HepG2 (cell line): ENCODE data around the gene VAC14. TPM values are rescaled to one million over a fixed set of nuclear protein-coding genes. Genes with fewer than 3 reads are reported as not detected.

Experiments
- ATRX ChIP-seq: sonication (generic); formaldehyde crosslinking; IDR thresholded peaks from 2 replicates; pipeline ENCODE4 v1.4.0; 2020; ENCODE audit warnings: missing genetic modification reagents, borderline replicate concordance
- CC2D1A ChIP-seq: sonication (generic); formaldehyde crosslinking; IDR thresholded peaks from 2 replicates; pipeline ENCODE4 v1.8.1; 2023; ENCODE audit warnings: mild to moderate bottlenecking, missing genetic modification reagents
- CHCHD3 ChIP-seq: sonication (generic); formaldehyde crosslinking; IDR thresholded peaks from 2 replicates; pipeline ENCODE4 v1.8.0; 2022; ENCODE audit warnings: mild to moderate bottlenecking, missing genetic modification reagents, moderate library complexity
- GABPB1 ChIP-seq: IDR thresholded peaks from 2 replicates; pipeline ENCODE4 v1.6.1; 2016; ENCODE audit warnings: mild to moderate bottlenecking, missing genetic modification reagents, moderate library complexity, missing compliant biosample characterization
- IRF2 ChIP-seq: IDR thresholded peaks from 2 replicates; pipeline ENCODE4 v1.6.1; 2018; ENCODE audit warnings: missing genetic modification reagents, missing compliant biosample characterization
- NPAS2 ChIP-seq: sonication (generic); formaldehyde crosslinking; IDR thresholded peaks from 2 replicates; pipeline ENCODE4 v1.8.0; 2022; ENCODE audit warnings: mild to moderate bottlenecking, missing genetic modification reagents, borderline replicate concordance
- PLRG1 ChIP-seq: fragments of 450-650 bp; conservative IDR thresholded peaks from 2 replicates; pipeline ENCODE4 v1.6.1; 2016
- POLR2A ChIP-seq, 2 experiments: IDR thresholded peaks; 2 replicates each; pipeline ENCODE4 v1.6.1; 2011; ENCODE audit warnings: low read depth in 2 of 2, low read length in 2 of 2, mild to moderate bottlenecking in 1 of 2, moderate library complexity in 1 of 2; ENCODE audit not compliant: insufficient read depth in 1 of 2
- POLR2AphosphoS5 ChIP-seq: IDR thresholded peaks from 2 replicates; pipeline ENCODE4 v1.6.1; 2012; ENCODE audit warnings: low read depth, low read length
- SAP130 ChIP-seq: IDR thresholded peaks from 2 replicates; pipeline ENCODE4 v1.6.1; 2016; ENCODE audit warnings: low read depth
- SRF ChIP-seq: IDR thresholded peaks from 2 replicates; pipeline ENCODE4 v1.6.1; 2011; ENCODE audit warnings: mild to moderate bottlenecking, low read depth, low read length, moderate library complexity
- TBX2 ChIP-seq: sonication (generic); formaldehyde crosslinking; IDR thresholded peaks from 2 replicates; pipeline ENCODE4 v1.5.0; 2020; ENCODE audit warnings: missing genetic modification reagents, mild to moderate bottlenecking, borderline replicate concordance
- ZNF274 ChIP-seq: sonication (generic); formaldehyde crosslinking; IDR thresholded peaks from 2 replicates; pipeline ENCODE4 v1.5.1; 2020; ENCODE audit warnings: mild to moderate bottlenecking, missing genetic modification reagents
- ZNF333 ChIP-seq: sonication (generic); formaldehyde crosslinking; IDR thresholded peaks from 2 replicates; pipeline ENCODE4 v1.4.0; 2020; ENCODE audit warnings: mild to moderate bottlenecking, missing genetic modification reagents, borderline replicate concordance
- ZNF567 ChIP-seq: sonication (generic); formaldehyde crosslinking; IDR thresholded peaks from 2 replicates; pipeline ENCODE4 v1.8.1; 2023; ENCODE audit warnings: mild to moderate bottlenecking, missing genetic modification reagents, borderline replicate concordance
- ZNF616 ChIP-seq: sonication (generic); formaldehyde crosslinking; IDR thresholded peaks from 2 replicates; pipeline ENCODE4 v1.5.0; 2020; ENCODE audit warnings: low read depth, mild to moderate bottlenecking, missing genetic modification reagents
- ZNF629 ChIP-seq: sonication (generic); formaldehyde crosslinking; conservative IDR thresholded peaks from 2 replicates; pipeline ENCODE4 v1.5.0; 2020; ENCODE audit warnings: missing genetic modification reagents
- ZNF652 ChIP-seq: IDR thresholded peaks from 2 replicates; pipeline ENCODE4 v1.6.1; 2016; ENCODE audit warnings: low read depth, borderline replicate concordance
- ZNF83 ChIP-seq: sonication (generic); formaldehyde crosslinking; IDR thresholded peaks from 2 replicates; pipeline ENCODE4 v1.4.0; 2020; ENCODE audit warnings: missing genetic modification reagents, mild to moderate bottlenecking, borderline replicate concordance
- polyA plus RNA-seq, 8 experiments: library from polyadenylated mRNA; depleted of rRNA in 3 of 8; stranded (reverse) in 7 of 8; unstranded in 1 of 8; fragments of >200 nt; fragmentation: Illumina TruSeq in 4 of 8; extraction: Trizol in 4 of 8; gene quantifications; 2 replicates each; pipeline versions ENCODE4 v1.2.1 to v1.2.3, GENCODE V29; 2011 to 2016; ENCODE audit warnings: low read depth in 4 of 8, missing spikeins in 1 of 8, mixed read lengths in 1 of 8; ENCODE audit not compliant: insufficient read depth in 1 of 8
- total RNA-seq, 5 experiments: library from RNA; depleted of rRNA; stranded (reverse); fragments of >200 nt; fragmentation: Illumina TruSeq; extraction: Trizol; gene quantifications; 2 replicates each; pipeline ENCODE4 v1.2.3, GENCODE V29; 2016; ENCODE audit warnings: low read depth in 1 of 5
- TF ChIP-seq, protein P1 (sequence below): sonication (generic); IDR thresholded peaks from 2 replicates; pipeline ENCODE4 v1.6.1; 2016; ENCODE audit warnings: low read depth, borderline replicate concordance
- TF ChIP-seq, protein P2 (sequence below): sonication (generic); formaldehyde crosslinking; conservative IDR thresholded peaks from 2 replicates; pipeline ENCODE4 v1.8.0; 2022; ENCODE audit warnings: mild to moderate bottlenecking, moderate library complexity, missing genetic modification reagents
- TF ChIP-seq, protein P3 (sequence below): sonication (generic); formaldehyde crosslinking; IDR thresholded peaks from 2 replicates; pipeline ENCODE4 v1.4.0; 2020; ENCODE audit warnings: missing genetic modification reagents
- TF ChIP-seq, protein P4 (sequence below): IDR thresholded peaks from 2 replicates; pipeline ENCODE4 v1.6.1; 2016; ENCODE audit warnings: low read depth, control low read depth

VAC14 gene
- total and polyA plus RNA-seq, 2 of the 13 experiments (the other 11 are each of a cell fraction or from before 2014, with no cell fraction given), result 23.5 to 24.6 TPM

DNA sequence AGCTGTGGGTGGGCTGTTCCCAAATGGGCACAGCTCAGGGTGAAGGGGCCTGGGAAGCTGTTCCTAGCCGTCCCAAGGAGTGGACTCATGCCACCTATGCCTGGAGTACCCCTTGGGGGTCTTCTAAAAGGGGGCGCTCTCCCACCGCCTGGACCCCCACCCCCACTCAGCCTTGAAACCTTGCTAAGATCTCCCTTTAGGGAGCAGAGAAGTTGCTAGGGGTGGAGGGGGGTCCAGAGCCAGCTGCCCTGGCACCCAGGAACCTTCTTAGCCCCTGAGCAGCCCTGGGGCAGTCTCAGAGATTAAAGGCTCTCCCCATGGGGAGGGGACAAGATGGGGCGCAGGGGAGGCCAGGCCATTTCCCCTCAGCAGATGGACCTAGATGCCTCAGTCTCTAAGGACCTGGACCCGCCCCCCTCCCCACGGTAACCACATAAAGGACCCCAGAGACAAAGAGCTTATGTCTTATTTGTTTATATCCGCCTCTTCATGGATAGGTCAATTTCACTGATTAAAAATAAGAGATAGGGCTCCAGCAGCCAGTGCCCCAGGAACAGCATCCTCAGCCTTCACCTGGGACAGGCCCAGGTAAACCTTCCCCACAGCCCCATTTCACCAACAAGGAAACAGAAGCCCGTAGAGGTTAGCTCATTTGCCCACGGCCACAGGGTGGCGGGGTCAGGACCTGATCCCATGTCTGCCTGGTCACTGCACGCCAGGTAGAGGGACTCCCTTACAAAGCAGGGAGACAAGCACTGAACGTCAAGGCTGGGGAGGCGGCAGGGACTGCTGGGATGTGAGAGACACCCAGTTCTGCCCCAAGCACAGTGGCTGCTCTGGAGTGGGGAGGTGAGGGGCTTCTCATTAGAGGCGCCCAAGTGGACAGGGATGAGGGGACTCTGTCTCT, 118.5 kb downstream of the VAC14 start (continued):
- TF ChIP-seq, protein P1, sequence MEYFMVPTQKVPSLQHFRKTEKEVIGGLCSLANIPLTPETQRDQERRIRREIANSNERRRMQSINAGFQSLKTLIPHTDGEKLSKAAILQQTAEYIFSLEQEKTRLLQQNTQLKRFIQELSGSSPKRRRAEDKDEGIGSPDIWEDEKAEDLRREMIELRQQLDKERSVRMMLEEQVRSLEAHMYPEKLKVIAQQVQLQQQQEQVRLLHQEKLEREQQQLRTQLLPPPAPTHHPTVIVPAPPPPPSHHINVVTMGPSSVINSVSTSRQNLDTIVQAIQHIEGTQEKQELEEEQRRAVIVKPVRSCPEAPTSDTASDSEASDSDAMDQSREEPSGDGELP, result no peak
- no peak for TF ChIP-seq IRF2
- TF ChIP-seq, protein P2, sequence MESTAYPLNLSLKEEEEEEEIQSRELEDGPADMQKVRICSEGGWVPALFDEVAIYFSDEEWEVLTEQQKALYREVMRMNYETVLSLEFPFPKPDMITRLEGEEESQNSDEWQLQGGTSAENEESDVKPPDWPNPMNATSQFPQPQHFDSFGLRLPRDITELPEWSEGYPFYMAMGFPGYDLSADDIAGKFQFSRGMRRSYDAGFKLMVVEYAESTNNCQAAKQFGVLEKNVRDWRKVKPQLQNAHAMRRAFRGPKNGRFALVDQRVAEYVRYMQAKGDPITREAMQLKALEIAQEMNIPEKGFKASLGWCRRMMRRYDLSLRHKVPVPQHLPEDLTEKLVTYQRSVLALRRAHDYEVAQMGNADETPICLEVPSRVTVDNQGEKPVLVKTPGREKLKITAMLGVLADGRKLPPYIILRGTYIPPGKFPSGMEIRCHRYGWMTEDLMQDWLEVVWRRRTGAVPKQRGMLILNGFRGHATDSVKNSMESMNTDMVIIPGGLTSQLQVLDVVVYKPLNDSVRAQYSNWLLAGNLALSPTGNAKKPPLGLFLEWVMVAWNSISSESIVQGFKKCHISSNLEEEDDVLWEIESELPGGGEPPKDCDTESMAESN (CRISPR knock-in tag), result no peak
- TF ChIP-seq POLR2AphosphoS5, result peak; percentile 10
- TF ChIP-seq ZNF567 (CRISPR knock-in tag), result no peak
- TF ChIP-seq, protein P3, sequence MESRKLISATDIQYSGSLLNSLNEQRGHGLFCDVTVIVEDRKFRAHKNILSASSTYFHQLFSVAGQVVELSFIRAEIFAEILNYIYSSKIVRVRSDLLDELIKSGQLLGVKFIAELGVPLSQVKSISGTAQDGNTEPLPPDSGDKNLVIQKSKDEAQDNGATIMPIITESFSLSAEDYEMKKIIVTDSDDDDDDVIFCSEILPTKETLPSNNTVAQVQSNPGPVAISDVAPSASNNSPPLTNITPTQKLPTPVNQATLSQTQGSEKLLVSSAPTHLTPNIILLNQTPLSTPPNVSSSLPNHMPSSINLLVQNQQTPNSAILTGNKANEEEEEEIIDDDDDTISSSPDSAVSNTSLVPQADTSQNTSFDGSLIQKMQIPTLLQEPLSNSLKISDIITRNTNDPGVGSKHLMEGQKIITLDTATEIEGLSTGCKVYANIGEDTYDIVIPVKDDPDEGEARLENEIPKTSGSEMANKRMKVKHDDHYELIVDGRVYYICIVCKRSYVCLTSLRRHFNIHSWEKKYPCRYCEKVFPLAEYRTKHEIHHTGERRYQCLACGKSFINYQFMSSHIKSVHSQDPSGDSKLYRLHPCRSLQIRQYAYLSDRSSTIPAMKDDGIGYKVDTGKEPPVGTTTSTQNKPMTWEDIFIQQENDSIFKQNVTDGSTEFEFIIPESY (CRISPR knock-in tag), result no peak
- TF ChIP-seq, protein P4, sequence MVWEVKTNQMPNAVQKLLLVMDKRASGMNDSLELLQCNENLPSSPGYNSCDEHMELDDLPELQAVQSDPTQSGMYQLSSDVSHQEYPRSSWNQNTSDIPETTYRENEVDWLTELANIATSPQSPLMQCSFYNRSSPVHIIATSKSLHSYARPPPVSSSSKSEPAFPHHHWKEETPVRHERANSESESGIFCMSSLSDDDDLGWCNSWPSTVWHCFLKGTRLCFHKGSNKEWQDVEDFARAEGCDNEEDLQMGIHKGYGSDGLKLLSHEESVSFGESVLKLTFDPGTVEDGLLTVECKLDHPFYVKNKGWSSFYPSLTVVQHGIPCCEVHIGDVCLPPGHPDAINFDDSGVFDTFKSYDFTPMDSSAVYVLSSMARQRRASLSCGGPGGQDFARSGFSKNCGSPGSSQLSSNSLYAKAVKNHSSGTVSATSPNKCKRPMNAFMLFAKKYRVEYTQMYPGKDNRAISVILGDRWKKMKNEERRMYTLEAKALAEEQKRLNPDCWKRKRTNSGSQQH (CRISPR knock-in tag), result peak; percentile 79
- no peak for TF ChIP-seq ZNF652 (CRISPR knock-in tag)
- no peak for TF ChIP-seq ZNF616 (CRISPR knock-in tag)
- peak; percentile 52; the same call in 1 of the 2 replicates for TF ChIP-seq SAP130 (CRISPR knock-in tag)
- no peak for TF ChIP-seq NPAS2 (CRISPR knock-in tag)
- TF ChIP-seq ZNF274 (CRISPR knock-in tag), result no peak; the same call in 1 of the 2 replicates
- TF ChIP-seq ZNF83 (CRISPR knock-in tag), result no peak
- TF ChIP-seq TBX2 (CRISPR knock-in tag), result no peak
- TF ChIP-seq GABPB1, result no peak
- 0 out of 4 replicates have a peak, but pooled peaks of 1 of the 2 experiments have one; percentile 1 for TF ChIP-seq POLR2A (IDR thresholded peaks at IDR 0.05; ENCODE audit: insufficient read depth in 1 of 2, low read depth in 2 of 2, low read length in 2 of 2)
- TF ChIP-seq CC2D1A (CRISPR knock-in tag), result 0 out of 2 replicates have a peak, but pooled peaks have one; percentile 7
- no peak for TF ChIP-seq ZNF333
- TF ChIP-seq SRF, result no peak
- no peak for TF ChIP-seq ATRX (CRISPR knock-in tag)
- no peak for TF ChIP-seq PLRG1
- TF ChIP-seq ZNF629, result peak; percentile 29
- TF ChIP-seq CHCHD3, result no peak
